ENCODE results near the gene KCNQ2. TPM values are rescaled to one million over a fixed set of nuclear protein-coding genes. Genes with fewer than 3 reads are reported as not detected.

The KCNQ2 gene
- polyA plus RNA-seq, 3 donors: not detected

GRCh38 chr20:63478346-63479302 lies 6.2 kb upstream of the KCNQ2 start:
- WGBS (ENCODE audit: insufficient coverage): 90% methylated on average over 28 of the region's 34 CpGs
- H3K36me3 Mint-ChIP-seq: no peaks in the 10 kb centered on the region

GRCh38 chr20:63477944-63478343 lies 5.5 kb upstream of the KCNQ2 start:
- H3K27ac ChIP-seq (ENCODE audit: low read depth in 1 of 2, low read length in 2 of 2): no peak overlapping the region
- H3K4me3 Mint-ChIP-seq: no peak overlapping the region
- no peaks in the 10 kb centered on the region for H3K4me1 ChIP-seq (ENCODE audit: control insufficient read depth in 1 of 2, insufficient read depth in 2 of 2, low read length in 2 of 2)
- WGBS (ENCODE audit: insufficient coverage): 75% methylated on average over 17 of the region's 17 CpGs
- no peaks in the 10 kb centered on the region for H3K36me3 ChIP-seq (replicated peaks in 1 of 2; ENCODE audit: control insufficient read depth in 1 of 2, insufficient read depth in 2 of 2, low read length in 2 of 2)
- peaks cover 0 to 5% (median 0%) of the 10 kb centered on the region in 7 donors for H3K9me3 Mint-ChIP-seq
- no peaks in the 10 kb centered on the region for H3K9me3 ChIP-seq (replicated peaks in 1 of 2; ENCODE audit: control insufficient read depth in 1 of 2, insufficient read depth in 1 of 2, low read length in 2 of 2)
- intact Hi-C loops (cut with micrococcal nuclease): no loop called here
- H3K4me2 ChIP-seq (replicated peaks; ENCODE audit: extremely low read depth, low read length, poor library complexity, severe bottlenecking): no peak overlapping the region
- H2AFZ ChIP-seq (ENCODE audit: insufficient read depth, low read depth, low read length, poor library complexity, severe bottlenecking): no peak overlapping the region
- no peak overlapping the region for H3K9ac ChIP-seq (ENCODE audit: insufficient read depth, low read length, poor library complexity, severe bottlenecking)
- H4K20me1 ChIP-seq (ENCODE audit: insufficient read depth, low read length): no peaks in the 10 kb centered on the region
- peaks cover 6 to 35% of the 10 kb centered on the region in 2 donors for H3K27me3 ChIP-seq (ENCODE audit: control insufficient read depth in 2 of 2, insufficient read depth in 2 of 2, low read length in 2 of 2)
- H3K27ac Mint-ChIP-seq: peak overlapping the region in 1 of 7 donors; percentile 48
- DNase-seq: no peak
- no peaks in the 10 kb centered on the region for H3K36me3 Mint-ChIP-seq
- no peak overlapping the region for H3K4me3 ChIP-seq (replicated peaks in 1 of 3; ENCODE audit: low read depth in 2 of 3, low read length in 3 of 3)
- no peak for TF ChIP-seq CTCF (IDR thresholded peaks at IDR 0.05)
- peaks cover 51 to 55% (median 52%) of the 10 kb centered on the region in 3 donors for H3K27me3 Mint-ChIP-seq (ENCODE audit: low read depth in 3 of 3)
- H3K4me1 Mint-ChIP-seq: no peaks in the 10 kb centered on the region
- H3K79me2 ChIP-seq (ENCODE audit: insufficient read depth, low read length): no peaks in the 10 kb centered on the region

More at GRCh38 chr20:63478346-63479302, 6.2 kb upstream of the KCNQ2 start:
- Histone ChIP-seq H3K36me3 (replicated peaks in 1 of 2; ENCODE audit: control insufficient read depth in 1 of 2, insufficient read depth in 2 of 2, low read length in 2 of 2) (no peaks in the 10 kb centered on the region), H3K27me3 (ENCODE audit: control insufficient read depth in 2 of 2, insufficient read depth in 2 of 2, low read length in 2 of 2) (peaks cover 3 to 29% of the 10 kb centered on the region in 2 donors), H3K9me3 (replicated peaks in 1 of 2; ENCODE audit: control insufficient read depth in 1 of 2, insufficient read depth in 1 of 2, low read length in 2 of 2) (no peaks in the 10 kb centered on the region), H4K20me1 (ENCODE audit: insufficient read depth, low read length) (no peaks in the 10 kb centered on the region), H3K79me2 (ENCODE audit: insufficient read depth, low read length) (no peaks in the 10 kb centered on the region), H3K27ac (ENCODE audit: low read depth in 1 of 2, low read length in 2 of 2) (no peak overlapping the region), H3K4me1 (ENCODE audit: control insufficient read depth in 1 of 2, insufficient read depth in 2 of 2, low read length in 2 of 2) (no peaks in the 10 kb centered on the region), H3K4me2 (replicated peaks; ENCODE audit: extremely low read depth, low read length, poor library complexity, severe bottlenecking) (no peak overlapping the region), H3K9ac (ENCODE audit: insufficient read depth, low read length, poor library complexity, severe bottlenecking) (no peak overlapping the region), H2AFZ (ENCODE audit: insufficient read depth, low read depth, low read length, poor library complexity, severe bottlenecking) (no peak overlapping the region), H3K4me3 (replicated peaks in 1 of 3; ENCODE audit: low read depth in 2 of 3, low read length in 3 of 3) (no peak overlapping the region)
- no peak overlapping the region for H3K4me3 Mint-ChIP-seq
- peak overlapping the region in 2 of 7 donors; percentile 48 to 53 for H3K27ac Mint-ChIP-seq
- intact Hi-C loops (cut with micrococcal nuclease): no loop called here
- H3K4me1 Mint-ChIP-seq: no peaks in the 10 kb centered on the region
- H3K27me3 Mint-ChIP-seq (ENCODE audit: low read depth in 3 of 3): peaks cover 44 to 55% (median 49%) of the 10 kb centered on the region in 3 donors
- no peak for TF ChIP-seq CTCF (IDR thresholded peaks at IDR 0.05)
- H3K9me3 Mint-ChIP-seq: peaks cover 0 to 5% (median 0%) of the 10 kb centered on the region in 7 donors
- DNase-seq: no peak
